ENCODE data around the gene LXN. TPM values are rescaled to one million over a fixed set of nuclear protein-coding genes. Genes with fewer than 3 reads are reported as not detected.
"Not testable (repeated sequence)": the region's sequence is repeated elsewhere in the genome, so short reads cannot be mapped to it uniquely, and the experiment has no call there.

Gene LXN
- total RNA-seq = 0.68 TPM

DNA sequence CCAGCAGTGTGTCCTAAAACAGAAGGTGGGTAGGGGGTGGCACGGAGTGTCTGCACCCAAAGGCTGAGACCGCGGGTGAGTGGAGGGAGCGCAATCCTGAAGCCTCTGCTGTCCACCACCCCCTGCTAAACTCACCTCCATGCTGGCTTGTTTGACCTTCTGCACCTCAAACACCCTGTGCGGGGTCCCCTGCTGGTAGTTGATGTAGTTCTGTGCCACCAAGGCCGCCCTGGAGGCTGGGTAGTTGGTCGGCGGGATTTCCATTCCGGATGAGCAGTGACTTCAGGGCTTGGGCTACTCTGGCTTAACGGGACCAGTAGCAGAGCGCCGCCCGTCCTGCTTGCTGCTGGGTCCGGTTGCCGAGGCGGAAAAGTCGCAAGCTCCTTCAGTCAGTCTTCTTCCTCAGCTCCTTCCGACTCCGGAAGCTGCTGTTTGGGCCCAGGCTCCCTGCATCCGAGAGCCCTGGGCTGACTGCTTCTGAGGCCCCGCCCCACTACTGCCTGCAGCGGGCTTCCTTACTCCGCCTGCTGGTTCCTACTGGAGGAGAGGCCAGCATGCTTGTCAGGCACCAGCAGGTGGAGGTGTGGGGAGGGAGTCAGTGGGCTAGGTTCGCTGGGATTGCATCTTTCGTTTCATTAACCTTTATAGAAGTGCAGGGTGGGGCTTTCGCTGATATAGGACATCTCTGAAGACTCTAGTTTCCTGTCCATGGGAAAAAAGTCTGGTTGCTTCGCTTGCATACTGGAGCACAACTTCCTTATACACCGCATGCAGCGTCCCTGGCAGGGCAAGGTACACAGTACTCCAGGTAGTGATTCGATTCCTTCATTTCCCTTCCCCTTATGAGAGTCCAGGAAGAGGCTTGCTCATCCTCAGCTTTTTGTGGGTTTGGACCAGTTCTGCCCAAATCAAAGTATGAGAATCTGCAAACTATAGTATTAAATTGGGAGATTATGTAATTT is at the start of gene LXN:
Gene LXN (minus strand): TSS at position 434 of the 962 bp plus-strand sequence. CDS start 170 bp downstream, at position 264.
- peak; percentile 68 for DNase-seq (ENCODE audit: low spot score)
- peak; percentile 95 for ATAC-seq

- DNase-seq (ENCODE audit: low spot score) = no peak
- ATAC-seq = no peak
These were observed 49.7 kb upstream of the LXN start for GRCh38 chr3:158722108-158722507.

DNA sequence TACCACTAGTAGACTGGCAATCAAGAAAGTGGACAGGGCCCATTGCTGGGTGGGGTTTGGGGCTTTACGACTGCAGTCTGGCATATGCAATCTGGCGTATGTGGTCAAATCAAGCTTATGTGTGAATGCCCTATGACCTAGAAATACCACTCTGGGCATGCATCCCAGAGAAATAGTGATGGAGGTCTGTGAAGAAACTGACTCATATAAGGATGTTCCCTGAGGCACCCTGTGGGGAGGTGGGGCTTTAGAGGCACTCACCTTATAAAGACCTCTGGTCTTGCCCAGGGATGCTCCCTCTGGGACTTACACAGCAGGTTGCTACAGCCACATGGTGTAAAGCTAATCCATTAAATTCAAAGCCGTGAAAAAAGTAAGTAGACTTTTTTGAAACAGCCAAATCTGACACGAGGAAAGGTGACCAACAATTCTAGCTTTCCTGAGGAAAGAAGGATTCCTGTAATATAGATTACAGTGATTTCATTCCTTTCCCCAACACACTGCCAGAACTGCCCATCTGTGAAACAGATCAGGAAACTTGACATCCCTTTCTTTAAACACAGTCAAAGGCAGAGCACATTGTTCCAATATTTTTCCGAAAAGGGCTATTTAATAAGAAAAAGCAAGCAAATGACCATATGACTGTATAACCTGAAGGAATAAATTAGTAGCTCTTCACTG is 46.2 kb upstream of the LXN start:
- ATAC-seq (no peak), DNase-seq (ENCODE audit: low spot score) (no peak)

DNA sequence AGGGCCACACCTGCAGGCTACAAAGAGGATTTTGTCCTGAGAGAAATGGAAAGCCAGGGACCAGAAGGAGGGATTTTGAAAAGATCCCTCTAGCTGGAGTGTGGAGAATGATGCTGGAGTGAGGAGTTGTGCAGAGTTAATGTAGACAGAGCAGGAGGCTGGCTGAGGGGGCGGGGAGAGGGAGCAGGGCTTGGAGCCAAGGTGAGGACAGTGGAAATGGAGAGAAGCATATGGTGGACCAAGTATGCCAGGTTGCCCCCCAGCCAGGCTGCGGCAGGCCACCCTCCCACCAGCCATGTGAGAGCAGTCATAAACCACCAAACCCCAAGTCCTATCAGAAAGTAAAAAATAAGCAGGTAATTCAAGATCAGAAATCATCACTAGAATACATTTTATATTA is 45.1 kb upstream of the LXN start:
- ATAC-seq = no peak
- no peak for DNase-seq (ENCODE audit: low spot score)

GRCh38 chr3:158713094-158713499 is 40.6 kb upstream of the LXN start:
- DNase-seq (ENCODE audit: low spot score) (no peak), ATAC-seq (peak; percentile 65)

- ATAC-seq = no peak
- no peak for DNase-seq (ENCODE audit: low spot score)
These were observed 40.0 kb upstream of the LXN start for GRCh38 chr3:158712443-158712842.

DNA sequence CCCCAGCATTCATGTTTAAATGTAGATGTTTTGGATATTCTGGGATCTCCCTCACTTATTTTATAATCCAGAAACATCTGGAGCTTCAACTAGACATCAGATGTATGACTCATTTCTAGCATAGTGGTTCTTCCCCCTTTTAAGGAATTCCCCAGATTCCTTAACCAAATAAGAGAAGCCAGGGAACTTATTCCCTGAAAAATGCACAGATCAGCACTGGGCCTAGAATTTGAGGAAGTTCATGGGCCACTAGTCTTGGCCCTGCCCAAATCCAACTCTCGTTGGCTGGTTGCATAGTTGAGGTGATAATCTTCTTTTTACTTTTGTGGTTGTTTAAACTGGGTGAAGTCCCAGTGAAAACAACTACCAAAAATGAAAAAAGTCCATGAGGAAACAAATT is 39.4 kb upstream of the LXN start:
- DNase-seq (ENCODE audit: low spot score) (no peak), ATAC-seq (no peak)

GRCh38 chr3:158710601-158711000 is 38.2 kb upstream of the LXN start:
- DNase-seq (ENCODE audit: low spot score) = no peak
- ATAC-seq = no peak

DNA sequence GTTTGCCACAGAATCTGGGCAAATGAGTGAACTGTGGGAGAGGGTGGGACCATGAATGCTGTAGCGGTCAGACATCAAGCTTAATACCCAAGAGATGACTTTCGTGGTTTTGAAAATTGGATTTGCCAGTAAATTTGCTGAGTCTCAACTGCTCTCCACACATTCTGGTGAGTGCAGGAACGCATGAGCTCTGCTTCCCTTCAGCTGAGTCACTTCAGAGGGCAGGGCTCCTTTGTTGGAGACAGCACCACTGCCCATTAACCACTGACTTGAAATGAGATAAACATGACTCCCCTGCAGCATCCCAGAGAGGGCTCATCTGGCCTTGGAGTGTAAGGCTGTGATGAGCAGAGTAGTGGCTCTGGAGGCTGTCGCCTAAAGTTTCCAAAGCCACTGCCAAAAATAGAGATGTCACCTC is 37.2 kb upstream of the LXN start:
- ATAC-seq (no peak), DNase-seq (ENCODE audit: low spot score) (no peak)

GRCh38 chr3:158703566-158703965 is 31.1 kb upstream of the LXN start:
- ATAC-seq (no peak), DNase-seq (ENCODE audit: low spot score) (no peak)

DNA sequence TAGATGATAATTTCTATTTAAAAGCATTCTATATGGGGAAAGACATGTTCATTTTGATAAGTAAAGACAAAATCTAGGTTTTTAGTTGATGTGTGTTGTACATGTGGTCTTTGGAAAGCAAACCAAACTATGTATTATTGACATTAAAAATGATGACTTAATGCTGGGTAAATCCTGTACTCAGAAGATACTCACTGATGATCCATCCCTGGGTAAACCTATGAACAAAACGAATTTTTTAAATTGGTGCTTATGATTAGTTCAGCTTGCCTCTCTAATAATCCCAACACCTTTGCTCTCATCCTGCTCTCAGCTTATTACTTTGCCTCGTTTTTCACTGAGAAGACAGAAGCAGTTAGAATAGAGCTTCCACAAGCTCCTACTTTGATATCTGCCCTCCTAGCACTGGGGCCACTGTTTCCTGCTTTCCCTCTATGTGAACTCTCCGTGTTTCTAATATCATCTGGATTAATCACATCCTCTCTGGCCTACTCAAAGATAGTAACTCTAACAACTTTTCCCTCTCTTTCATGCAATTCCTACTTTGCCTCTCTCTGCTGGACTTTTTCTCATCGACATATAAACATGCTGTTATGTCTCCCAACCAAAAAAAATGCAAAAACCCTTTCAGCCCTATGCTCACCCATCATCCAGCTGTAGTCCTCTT is 30.5 kb upstream of the LXN start:
- no peak for ATAC-seq

GRCh38 chr3:158701420-158702065 is 29.1 kb upstream of the LXN start:
- ATAC-seq (no peak), DNase-seq (ENCODE audit: low spot score) (no peak)

More for the DNA sequence above, 30.5 kb upstream of the LXN start:
- DNase-seq (ENCODE audit: low spot score) = no peak

DNA sequence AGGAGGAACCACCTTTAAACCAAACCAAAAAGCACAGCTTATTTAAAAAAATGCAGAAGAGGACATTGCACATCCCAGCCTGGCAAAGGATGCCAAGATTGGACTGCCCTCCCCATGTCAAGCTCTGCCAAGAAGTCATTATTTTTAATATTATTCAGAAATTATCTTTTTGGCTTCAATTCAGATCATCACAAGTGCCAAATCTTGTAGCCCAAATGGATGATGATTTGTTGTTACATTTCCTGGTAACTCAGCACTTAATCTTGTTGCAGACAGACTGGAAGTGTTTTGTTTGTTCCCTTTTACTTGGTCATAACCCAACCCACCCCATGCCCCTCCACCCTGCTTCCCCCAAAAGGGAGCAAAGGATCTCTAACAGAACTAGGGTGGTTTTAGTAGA is 28.1 kb upstream of the LXN start:
- ATAC-seq = peak; percentile 16
- no peak for DNase-seq (ENCODE audit: low spot score)

- ATAC-seq (no peak), DNase-seq (ENCODE audit: low spot score) (no peak)
These were observed 24.2 kb upstream of the LXN start for GRCh38 chr3:158696618-158697017.

- not testable (repeated sequence) for DNase-seq (ENCODE audit: low spot score); ATAC-seq
These were observed 21.5 kb upstream of the LXN start for GRCh38 chr3:158693866-158694456.

GRCh38 chr3:158685159-158685558 is 12.7 kb upstream of the LXN start:
- ATAC-seq = no peak
- no peak for DNase-seq (ENCODE audit: low spot score)

DNA sequence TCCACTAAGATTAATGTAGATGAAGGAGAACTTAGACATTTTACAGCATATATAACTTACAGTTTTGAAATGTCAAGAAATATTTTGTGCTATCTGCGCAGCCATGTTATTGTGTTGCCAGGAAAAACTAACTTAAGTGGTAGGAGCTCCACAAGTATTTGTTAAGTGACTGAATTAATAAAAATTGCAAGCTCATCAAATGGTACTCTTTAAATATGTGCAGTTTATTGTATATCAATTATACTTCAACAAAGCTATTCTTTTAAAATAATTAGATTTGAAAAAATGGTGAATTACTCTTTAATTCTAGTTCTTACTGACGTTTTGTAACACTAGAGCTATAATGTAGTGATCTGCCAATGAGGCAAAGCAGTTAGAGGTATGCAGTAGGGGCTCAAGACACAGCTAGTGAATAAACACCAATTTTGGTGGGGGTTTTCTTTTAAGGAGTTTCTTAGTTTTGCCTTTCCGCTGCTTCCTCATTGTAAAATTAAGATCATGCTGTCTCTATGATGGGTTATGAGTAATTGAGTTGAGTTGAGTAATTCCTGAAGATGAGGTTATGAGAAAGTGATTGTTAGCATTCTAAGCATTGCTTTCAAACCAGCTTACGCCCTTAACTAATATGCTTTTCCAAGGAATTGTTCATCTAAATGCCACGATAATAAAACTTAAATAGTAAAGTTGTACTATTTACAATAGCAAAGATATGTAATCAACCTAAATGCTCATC is 10.9 kb upstream of the LXN start:
- no peak for ATAC-seq
- no peak for DNase-seq (ENCODE audit: low spot score)

- no peak for DNase-seq (ENCODE audit: low spot score)
- ATAC-seq = no peak
These were observed 8.4 kb upstream of the LXN start for GRCh38 chr3:158680861-158681260.

- no peak for ATAC-seq
- no peak for DNase-seq (ENCODE audit: low spot score)
These were observed 7.1 kb upstream of the LXN start for GRCh38 chr3:158679547-158680000.

- ATAC-seq (no peak), DNase-seq (ENCODE audit: low spot score) (no peak)
These were observed 6.2 kb upstream of the LXN start for GRCh38 chr3:158678687-158679086.

Data from left lobe of liver (tissue), 2 donors.